ENCODE results near the gene FLNB.
"Not testable (repeated sequence)": the region's sequence is repeated elsewhere in the genome, so short reads cannot be mapped to it uniquely, and the experiment has no call there.

FLNB gene

GRCh38 chr3:58035524-58036255, 27.5 kb downstream of the FLNB start:
- DNase-seq: no peak

GRCh38 chr3:58036293-58037032, 28.2 kb downstream of the FLNB start:
- DNase-seq: no peak

- DNase-seq: no peak
Observed at GRCh38 chr3:58037141-58037910, 29.1 kb downstream of the FLNB start.

GRCh38 chr3:58038675-58039292, 30.6 kb downstream of the FLNB start:
- DNase-seq: no peak

GRCh38 chr3:58039601-58040000, 31.4 kb downstream of the FLNB start:
- DNase-seq: no peak

GRCh38 chr3:58041182-58041825, 33.1 kb downstream of the FLNB start:
- no peak for DNase-seq

GRCh38 chr3:58041826-58042324, 33.7 kb downstream of the FLNB start:
- no peak for DNase-seq

GRCh38 chr3:58042947-58043707, 34.9 kb downstream of the FLNB start:
- DNase-seq: no peak

- no peak for DNase-seq
Observed at GRCh38 chr3:58043933-58044332, 35.7 kb downstream of the FLNB start.

- DNase-seq: no peak
Observed at GRCh38 chr3:58044691-58045483, 36.7 kb downstream of the FLNB start.

- no peak for DNase-seq
Observed at GRCh38 chr3:58047826-58048225, 39.6 kb downstream of the FLNB start.

GRCh38 chr3:58048301-58048700, 40.1 kb downstream of the FLNB start:
- no peak for DNase-seq

GRCh38 chr3:58049143-58049785, 41.0 kb downstream of the FLNB start:
- no peak for DNase-seq

- no peak for DNase-seq
Observed at GRCh38 chr3:58051196-58051595, 43.0 kb downstream of the FLNB start.

- not testable (repeated sequence) for DNase-seq
Observed at GRCh38 chr3:58051658-58052261, 43.5 kb downstream of the FLNB start.

GRCh38 chr3:58052373-58053273, 44.4 kb downstream of the FLNB start:
- DNase-seq: no peak

- DNase-seq: no peak
Observed at GRCh38 chr3:58054652-58055051, 46.4 kb downstream of the FLNB start.

- DNase-seq: no peak
Observed at GRCh38 chr3:58055314-58055713, 47.1 kb downstream of the FLNB start.

- not testable (repeated sequence) for DNase-seq
Observed at GRCh38 chr3:58055891-58056290, 47.7 kb downstream of the FLNB start.

Data from NCI-H2029 treated with DMSO at 0.1 percent for 48 hours (cell line).